SK-N-SH treated with all-trans-retinoic acid at 6 μM for 48 hours (cell line): Measurements from ENCODE around the gene SLC13A4.

Experiments used
- ZFP30 ChIP-seq: fragments of 450-650 bp; formaldehyde crosslinking; IDR thresholded peaks from 2 replicates; pipeline ENCODE4 v1.5.0; 2022; ENCODE audit warnings: mild to moderate bottlenecking, moderate library complexity
- ZNF565 ChIP-seq: fragments of 450-650 bp; formaldehyde crosslinking; conservative IDR thresholded peaks from 2 replicates; pipeline ENCODE4 v1.5.0; 2020; ENCODE audit warnings: low read depth, mild to moderate bottlenecking, moderate library complexity
- ZNF70 ChIP-seq: fragments of 450-650 bp; formaldehyde crosslinking; IDR thresholded peaks from 2 replicates; pipeline ENCODE4 v1.5.0; 2020; ENCODE audit warnings: mild to moderate bottlenecking, moderate library complexity
- TF ChIP-seq, protein P1 (sequence below): fragments of 250-450 bp; sonication (Bioruptor Pico); IDR thresholded peaks from 2 replicates; pipeline ENCODE4 v1.5.1; 2020; ENCODE audit warnings: low read depth, mild to moderate bottlenecking, moderate library complexity
- TF ChIP-seq, protein P2 (sequence below): fragments of 250-450 bp; sonication (Bioruptor Pico); IDR thresholded peaks from 2 replicates; pipeline ENCODE4 v1.5.0; 2020; ENCODE audit warnings: mild to moderate bottlenecking, moderate library complexity

DNA sequence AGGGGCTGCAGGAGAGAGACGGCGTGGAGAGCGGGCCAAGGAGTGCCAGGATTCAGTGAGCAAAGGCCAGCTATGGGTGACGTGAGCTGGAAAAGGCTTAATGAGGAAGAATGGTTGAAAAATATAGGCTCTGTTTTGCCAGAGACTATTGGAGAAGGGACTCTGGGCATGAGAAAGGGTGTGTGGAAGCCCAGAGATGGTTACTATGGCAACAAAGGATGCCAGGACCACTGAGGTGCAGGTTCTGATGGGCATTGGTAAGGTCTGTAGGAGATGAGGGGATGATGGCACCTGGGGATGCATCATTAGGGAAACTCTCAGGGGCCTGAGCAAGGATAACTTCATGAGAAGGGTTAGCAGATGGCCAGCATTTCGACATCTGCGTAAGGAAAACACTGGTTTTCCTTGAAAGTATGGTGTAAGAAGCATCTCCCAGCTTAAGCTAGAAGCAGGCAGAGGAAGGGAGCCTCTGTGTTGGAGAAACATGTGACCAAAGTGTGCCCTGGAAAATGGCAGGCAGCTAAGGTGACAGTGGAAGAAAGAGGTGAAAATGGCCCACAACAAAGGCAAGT lies 42.2 kb upstream of the SLC13A4 start:
- TF ChIP-seq ZNF565 (CRISPR knock-in tag) (no peak), ZNF70 (no peak), ZFP30 (CRISPR knock-in tag) (no peak)
- TF ChIP-seq, protein P1, sequence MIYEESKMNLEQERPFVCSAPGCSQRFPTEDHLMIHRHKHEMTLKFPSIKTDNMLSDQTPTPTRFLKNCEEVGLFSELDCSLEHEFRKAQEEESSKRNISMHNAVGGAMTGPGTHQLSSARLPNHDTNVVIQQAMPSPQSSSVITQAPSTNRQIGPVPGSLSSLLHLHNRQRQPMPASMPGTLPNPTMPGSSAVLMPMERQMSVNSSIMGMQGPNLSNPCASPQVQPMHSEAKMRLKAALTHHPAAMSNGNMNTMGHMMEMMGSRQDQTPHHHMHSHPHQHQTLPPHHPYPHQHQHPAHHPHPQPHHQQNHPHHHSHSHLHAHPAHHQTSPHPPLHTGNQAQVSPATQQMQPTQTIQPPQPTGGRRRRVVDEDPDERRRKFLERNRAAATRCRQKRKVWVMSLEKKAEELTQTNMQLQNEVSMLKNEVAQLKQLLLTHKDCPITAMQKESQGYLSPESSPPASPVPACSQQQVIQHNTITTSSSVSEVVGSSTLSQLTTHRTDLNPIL (CRISPR knock-in tag), result no peak
- TF ChIP-seq, protein P2, sequence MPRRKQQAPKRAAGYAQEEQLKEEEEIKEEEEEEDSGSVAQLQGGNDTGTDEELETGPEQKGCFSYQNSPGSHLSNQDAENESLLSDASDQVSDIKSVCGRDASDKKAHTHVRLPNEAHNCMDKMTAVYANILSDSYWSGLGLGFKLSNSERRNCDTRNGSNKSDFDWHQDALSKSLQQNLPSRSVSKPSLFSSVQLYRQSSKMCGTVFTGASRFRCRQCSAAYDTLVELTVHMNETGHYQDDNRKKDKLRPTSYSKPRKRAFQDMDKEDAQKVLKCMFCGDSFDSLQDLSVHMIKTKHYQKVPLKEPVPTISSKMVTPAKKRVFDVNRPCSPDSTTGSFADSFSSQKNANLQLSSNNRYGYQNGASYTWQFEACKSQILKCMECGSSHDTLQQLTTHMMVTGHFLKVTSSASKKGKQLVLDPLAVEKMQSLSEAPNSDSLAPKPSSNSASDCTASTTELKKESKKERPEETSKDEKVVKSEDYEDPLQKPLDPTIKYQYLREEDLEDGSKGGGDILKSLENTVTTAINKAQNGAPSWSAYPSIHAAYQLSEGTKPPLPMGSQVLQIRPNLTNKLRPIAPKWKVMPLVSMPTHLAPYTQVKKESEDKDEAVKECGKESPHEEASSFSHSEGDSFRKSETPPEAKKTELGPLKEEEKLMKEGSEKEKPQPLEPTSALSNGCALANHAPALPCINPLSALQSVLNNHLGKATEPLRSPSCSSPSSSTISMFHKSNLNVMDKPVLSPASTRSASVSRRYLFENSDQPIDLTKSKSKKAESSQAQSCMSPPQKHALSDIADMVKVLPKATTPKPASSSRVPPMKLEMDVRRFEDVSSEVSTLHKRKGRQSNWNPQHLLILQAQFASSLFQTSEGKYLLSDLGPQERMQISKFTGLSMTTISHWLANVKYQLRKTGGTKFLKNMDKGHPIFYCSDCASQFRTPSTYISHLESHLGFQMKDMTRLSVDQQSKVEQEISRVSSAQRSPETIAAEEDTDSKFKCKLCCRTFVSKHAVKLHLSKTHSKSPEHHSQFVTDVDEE (CRISPR knock-in tag), result no peak
